GM19463 (cell line): ENCODE results near the gene PBXIP1.
A peak's percentile ranks its signal among the peaks of the same experiment; 100 is the strongest.

Experiments
- ATAC-seq: cut with Tn5 transposase; IDR thresholded peaks from one replicate; pipeline ENCODE4 v1.9.1; 2021; ENCODE audit warnings: mild to moderate bottlenecking, moderate library complexity; ENCODE audit not compliant: unreplicated experiment

The PBXIP1 gene

DNA sequence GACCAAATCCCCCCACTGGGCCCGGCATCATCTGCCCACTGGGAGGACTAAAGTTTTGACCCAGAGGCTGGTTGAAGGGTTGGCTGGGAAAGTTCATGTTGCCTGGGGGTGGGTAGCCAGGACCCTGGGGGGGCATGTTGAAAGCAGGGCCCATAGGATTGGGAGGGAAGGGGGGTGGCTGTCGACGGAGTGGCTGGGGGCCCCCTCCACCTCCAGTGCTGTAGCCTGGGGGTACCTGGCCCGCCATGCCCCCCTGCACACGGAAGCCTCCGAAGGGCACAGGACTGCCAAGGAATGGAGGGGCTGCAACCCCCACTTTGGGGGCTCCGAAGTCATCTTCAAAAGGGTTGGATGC is 3.5 kb upstream of the PBXIP1 start:
- no peak for ATAC-seq

DNA sequence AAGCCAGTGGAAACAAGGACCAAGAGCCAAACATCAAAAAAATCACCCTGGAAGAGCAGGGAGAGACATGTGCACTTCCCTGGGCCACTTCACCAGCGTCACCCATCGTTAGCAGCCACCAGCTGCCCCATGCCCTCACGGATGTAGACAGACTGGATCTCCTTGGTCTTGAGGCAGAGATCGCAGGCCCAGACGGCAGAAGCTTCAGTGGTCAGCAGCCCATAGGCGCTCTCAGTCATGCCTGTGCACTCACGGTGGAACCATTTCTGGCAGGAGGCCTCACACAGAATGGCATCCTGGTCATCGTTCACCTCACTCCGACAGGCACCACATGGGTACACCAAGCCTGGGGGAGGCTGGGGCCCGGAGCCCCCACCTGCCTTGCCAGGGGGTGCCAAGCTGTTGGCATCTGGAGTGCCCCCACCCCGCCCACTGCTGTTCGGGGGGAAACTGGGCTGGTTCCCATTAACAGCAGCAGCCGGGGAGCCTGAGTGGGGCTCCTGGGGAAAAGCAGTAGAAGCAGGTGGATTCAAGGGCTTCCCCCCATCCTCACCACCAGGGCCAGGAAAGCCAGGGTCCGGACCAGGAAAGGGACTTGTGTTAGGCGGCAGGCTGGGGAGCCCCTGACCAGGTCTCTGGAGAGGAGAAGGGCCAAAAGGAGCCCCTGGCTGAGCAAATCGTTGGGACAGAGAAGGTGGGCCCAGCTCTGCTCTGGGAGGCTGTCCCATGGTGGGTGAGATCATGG is 3.0 kb upstream of the PBXIP1 start:
- no peak for ATAC-seq

DNA sequence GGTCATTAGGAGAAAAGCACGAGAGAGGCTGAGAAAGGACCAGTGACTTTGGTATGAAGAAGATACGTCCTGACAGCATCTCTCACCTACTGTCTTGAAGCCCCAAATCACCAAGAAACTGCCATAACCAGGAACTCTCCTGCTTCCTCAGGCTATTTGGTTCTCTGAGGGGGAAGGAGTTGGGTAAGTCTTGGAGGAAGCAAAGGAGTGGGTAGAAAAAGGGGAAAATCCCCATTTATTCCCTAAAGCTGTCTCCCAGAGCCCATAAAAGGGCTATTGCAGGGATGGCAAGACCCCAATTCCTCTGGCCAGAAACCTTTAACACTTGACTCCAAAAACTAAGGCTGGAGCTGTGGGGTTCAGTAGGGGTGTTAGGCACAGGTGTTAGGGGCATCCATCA is 2.1 kb upstream of the PBXIP1 start:
- ATAC-seq: no peak

DNA sequence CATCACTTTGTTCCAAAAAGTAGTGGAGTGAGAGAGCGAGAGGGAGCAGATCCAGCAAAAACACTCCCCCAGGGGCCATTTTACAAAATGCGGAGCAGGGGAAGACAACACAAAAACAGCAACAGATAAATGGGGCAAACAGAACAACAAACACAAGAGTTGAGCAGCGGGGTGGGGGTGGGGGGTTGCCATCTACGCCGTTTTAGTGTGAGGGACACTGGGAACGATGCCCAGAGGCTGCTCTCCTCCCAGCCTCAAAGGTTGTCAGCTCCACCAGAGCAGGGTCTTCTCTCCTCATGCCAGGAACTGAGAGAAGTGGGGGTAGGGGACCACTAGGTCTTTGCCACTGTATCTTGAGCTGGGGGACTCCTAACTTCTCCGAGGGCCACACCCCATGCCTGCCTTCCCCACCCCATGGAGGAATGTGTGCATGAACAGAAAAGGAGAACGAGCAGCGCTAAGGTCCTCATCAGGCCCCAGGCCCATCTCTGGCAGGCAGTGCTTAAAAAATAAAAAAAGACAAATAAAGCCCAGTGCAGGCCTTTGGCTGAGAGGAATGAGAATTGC is 1.3 kb upstream of the PBXIP1 start:
- ATAC-seq: no peak

DNA sequence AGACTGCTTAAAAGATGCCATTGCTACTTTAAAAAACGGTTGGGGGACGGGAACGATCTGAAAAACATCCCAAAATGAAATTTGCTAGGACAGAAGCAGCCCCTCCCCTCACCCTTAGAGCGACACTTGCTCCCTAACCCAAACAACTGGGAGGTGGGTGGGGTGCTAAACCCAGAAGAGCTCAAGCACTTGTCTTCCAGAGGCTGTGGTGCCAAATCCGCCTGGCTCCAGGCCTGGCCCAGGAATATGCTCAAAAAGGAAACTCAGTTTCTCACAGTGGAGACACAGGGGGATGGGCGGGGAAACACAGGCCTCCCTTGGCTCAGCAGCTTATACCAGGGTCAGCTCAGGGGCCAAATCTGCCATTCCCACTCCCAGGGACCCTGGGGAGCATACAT is 644 bp upstream of the PBXIP1 start:
- no peak for ATAC-seq

DNA sequence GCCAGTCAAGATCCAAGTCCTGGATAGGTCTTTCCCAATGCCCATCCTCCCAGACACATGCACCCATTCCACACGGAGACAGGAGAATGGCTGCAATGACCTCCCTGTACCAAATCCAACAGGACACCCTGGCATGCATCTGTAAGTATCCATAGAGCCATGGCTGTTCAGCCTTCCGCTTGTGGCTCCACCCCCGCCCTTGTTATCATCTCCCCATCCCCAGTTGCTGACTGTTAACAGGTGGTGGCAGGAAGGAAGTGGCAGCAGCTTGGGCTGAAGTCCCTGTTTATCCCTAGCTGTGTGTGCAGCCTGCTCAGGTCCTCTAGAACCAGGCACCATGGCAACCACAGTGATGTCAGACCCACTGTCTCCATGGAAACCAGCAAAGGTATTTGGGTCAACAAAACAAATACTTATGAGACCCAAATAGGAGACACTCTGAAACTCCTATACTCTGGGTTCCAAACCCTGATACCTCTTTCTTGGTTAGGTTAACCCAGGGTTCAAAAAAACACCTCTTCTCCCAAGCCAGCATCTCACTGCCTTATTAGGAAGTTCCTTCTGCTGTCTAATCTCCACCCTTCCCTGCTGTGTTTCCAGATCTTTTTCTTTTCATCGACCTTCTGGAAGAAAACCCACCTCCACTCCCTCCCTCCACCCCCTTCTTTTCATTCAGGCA is 721 bp downstream of the PBXIP1 start:
- ATAC-seq: peak; percentile 75

DNA sequence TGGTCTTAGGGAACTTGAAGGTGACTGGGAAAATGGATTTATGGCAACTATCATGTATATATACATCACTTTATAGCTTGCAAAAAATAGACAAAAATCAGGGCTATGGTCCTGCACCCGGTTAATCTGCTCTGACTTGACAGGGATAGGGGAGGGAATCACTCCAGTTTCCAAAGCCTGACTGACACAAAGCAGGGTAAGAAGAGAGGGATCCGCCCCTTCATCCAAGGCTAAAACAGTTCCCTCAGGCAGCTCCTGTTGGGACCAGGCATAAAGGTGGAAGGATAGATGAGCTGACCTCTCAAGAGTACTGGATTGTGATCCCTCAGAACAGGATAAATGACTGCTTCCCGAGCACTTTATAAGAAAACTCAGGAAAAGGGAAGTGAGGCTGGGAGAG is 1.4 kb downstream of the PBXIP1 start:
- no peak for ATAC-seq

DNA sequence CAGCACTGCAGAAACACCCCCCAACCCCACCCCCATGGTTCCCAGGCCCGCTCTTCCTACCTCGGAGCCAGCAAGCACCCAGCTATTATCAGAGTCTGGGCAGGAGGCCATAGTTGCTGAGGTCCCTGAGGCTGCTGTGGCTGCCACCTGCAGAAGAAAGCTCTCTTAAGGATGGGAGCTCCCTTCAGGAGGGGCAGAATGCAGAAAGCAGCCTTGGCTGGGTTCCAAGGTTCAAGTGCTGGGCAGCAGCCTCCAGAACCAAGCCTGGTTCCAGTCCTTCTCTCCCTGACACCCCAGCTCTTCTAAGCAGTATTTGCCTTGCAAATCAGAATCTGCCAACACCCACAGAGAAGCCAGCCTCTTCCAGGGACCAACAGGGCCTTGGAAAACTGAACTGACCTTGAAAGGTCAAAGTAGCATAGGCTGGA is 2.3 kb downstream of the PBXIP1 start:
- ATAC-seq: no peak

DNA sequence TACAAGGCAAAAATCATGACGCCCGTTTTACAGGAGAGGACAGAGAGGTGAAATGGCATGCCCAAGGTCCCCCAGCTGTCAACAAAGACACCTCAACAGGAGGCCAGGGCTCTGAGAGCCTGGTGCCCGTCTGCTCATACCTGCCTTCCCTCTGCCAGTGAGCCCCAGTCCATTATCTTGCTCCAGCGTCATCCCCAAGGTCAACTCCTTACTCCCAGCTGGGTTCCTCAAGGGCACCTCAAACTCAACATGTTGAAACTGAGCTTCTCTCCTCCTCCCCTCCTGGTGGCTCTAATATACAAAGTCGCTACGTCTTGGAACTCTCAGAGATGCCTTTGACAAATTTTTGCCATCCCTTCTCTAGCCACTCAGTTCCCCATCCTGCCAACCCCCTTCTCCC is 3.2 kb downstream of the PBXIP1 start:
- ATAC-seq: no peak

DNA sequence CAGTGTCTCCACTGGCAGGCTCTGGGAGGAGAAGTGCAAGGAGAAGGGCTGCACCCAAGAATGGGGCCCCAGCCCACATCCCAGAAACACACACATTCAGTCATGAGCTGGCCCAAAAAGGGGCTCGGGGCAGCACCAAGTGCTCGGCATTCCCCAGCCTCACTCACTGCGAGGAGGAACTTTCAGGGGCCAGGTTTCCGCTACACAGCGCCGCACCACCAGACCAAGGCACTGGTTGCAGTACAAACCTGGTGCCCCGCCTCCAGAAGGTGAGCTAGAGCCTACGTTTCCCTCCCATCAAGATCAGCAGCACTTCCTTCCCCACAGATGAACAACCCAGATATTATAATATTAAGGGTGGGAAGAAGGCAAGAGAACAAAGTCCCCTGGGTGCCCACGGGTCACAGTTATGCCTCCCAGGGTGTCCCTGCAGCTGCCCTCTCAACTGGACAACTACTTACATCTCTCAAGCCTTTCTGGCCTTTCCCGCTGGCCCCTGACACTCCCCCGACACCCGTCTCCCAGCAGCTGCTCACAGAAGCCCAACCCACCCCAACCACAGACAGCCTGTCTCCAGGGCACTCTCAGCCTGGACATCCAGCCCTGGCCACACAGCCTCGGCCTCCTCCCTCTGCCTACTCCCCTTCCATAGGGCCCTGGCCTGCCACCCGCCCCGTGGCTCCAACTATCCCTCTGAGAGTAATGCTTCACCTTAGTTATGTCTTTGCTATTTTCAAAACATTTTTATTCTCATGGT is 3.8 kb downstream of the PBXIP1 start:
- no peak for ATAC-seq

DNA sequence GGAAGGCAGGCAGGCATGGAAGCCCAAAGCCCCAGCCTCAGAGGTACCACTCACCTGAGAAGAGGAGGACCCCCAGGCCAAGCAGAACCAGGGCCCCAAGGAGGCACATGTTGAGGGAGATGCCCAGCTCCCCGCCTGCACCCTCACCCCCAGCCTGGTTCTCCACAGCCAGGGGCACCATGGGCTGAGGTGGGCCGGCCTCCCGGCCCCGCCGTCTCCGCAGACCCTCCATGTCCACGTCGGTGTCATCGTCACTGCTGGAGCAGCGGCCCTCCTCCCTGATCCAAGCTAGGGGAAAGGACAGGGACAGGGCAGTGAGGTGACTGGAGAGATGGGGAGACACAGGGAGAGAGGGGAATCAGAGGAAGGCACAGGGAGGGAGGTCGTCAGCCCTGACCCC is 7.8 kb downstream of the PBXIP1 start:
- ATAC-seq: no peak

DNA sequence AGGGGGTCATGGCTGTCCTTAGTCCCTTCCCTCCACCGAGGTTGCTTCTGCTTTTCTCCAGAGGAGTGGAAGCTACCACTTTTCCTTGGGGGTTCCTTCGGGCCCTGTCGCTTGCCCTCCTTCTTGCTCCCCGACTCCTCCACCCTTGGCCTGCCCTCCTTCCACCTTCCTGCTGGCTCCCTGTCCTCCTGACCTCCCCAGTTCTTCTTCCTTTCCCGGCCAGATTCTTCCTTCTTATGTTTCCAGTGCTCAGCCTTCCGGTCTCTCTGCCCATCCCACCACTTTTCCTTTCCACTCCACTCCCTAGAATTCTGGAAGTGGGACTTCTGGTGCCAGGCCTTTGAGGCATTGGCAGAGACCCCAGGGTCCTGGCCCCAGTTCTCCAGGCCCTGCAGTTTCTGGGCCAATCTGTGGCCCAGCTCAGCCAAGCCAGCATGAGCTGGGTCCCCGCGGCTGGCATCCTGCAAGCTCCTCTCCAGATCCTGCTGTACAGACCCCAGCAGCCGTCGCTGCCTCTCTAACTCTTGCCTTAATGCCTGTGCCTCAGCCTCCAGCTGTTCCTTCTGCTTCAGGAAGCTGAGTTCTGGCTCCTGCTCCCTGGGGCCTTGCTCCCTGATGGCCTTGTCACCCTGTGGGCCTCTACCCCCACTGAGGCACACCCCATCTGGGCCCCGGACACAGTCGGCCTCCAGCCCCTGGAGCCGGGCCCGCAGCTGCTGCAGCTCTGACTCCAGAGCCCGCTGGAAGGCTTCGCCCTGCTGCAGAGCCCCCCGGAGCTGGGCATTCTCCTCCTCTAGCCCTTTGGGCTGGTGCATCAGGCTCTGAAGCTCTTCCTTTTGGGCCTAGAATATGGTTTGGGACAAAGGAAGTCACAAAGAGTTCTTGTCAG is 9.7 kb downstream of the PBXIP1 start:
- no peak for ATAC-seq

DNA sequence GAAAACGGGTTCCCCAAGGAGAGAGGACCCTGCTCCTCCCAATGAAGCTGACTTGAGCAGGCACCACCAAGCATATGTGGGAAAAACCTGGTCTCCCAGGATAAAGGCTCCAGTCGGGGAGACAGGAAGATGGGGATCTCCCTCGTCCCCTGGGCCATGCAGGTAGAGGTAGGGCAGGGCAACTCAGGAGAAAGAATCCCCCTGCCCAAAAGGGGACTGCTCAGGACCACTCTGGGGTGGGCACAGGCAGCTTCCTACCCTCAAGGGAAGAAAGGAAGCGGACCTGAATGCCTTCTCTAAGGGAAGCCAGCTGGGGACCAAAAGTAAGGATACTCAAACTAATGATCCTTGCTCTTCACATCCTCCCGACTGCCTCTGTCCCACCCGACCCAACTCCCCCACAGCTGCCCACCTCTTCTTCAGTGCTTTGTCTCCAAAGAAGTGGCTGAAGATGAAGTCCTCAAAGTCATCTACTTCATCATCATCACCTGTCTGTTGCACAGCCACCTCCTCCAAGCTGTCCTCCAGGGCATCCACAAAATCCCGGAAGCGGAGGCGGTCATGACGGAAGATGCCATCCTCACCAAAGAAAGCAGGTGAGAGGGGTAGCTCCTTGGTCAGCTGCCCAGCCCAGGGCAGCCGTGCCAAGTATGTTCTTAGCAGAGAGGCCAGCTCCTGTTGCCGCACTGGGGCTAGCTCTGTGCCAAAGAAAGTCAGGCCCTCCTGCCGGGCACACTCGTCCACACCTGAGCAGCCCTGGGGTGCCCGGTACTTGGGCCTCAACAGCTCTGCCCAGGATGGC is 10.5 kb downstream of the PBXIP1 start:
- no peak for ATAC-seq

DNA sequence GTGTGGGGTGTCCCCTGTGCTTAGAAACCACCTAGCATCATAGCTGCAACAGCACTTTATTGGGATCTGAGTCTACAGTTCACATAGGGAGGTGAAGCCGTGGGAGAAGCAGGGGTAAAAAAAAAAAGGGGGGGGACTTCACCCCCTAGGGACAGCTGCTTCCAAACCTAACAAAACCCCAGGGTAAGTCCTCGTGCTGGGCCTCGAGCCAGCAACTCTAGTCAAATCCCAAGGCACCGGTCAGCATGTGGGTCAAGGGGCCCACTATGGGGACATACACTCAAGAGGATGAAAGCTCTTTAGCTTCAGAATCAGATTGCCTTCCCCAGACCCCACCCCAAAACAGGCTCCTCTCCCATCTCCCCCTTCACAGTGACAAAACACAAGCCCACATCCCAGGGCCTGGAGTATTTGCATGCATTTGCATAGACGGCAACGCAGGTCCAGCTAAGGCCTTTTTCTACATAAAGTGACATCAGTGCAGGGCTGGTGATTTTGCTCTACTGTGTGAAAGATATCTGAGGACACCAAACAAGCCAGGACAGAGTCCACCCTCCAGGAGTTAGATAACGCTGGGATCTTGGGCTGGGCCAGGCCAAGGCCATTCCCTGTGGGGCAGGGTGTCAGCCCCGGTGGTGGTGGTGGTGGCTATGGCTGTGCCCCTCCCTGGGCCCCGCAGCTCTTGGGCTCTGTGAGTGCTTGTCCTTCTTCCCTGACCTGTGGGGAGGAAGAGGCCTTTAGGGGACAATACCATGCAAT is 11.3 kb downstream of the PBXIP1 start:
- ATAC-seq: no peak

DNA sequence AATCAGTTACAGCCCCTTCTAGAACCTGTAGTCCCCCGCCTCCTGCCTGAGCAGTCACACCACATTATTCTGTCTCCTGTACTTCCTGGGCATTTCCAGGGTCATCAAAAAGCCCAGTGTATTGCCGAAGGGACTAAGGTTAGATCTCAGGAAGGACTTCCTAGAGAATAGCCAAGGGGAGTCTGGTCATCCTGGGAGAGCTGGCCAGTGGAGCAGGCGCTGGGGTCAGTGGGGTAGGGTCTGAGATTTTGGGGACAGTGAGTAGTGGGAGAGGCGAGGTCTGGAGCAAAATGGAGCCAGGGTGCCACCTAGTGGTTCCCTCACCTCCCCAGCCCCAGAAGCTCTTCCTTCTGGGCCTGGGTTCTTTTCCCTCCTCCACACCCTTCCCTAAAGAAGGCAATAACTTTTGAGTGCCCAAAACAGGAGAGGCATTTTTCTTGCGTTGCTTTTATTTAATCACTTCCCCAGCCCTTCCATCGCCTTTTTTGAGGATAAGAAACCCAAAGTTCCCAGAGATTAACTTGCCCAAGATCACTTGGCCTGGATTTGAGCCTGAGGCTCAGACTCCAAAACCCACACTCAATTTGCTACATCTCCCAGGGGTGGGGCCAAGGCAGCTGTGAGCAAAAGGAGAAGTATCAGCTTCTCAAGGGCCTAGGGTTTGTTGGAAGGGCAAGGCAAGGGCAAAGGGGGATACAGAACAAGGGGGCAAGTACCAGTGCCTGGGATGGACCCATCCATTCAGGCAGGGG is 12.1 kb downstream of the PBXIP1 start:
- ATAC-seq: no peak

DNA sequence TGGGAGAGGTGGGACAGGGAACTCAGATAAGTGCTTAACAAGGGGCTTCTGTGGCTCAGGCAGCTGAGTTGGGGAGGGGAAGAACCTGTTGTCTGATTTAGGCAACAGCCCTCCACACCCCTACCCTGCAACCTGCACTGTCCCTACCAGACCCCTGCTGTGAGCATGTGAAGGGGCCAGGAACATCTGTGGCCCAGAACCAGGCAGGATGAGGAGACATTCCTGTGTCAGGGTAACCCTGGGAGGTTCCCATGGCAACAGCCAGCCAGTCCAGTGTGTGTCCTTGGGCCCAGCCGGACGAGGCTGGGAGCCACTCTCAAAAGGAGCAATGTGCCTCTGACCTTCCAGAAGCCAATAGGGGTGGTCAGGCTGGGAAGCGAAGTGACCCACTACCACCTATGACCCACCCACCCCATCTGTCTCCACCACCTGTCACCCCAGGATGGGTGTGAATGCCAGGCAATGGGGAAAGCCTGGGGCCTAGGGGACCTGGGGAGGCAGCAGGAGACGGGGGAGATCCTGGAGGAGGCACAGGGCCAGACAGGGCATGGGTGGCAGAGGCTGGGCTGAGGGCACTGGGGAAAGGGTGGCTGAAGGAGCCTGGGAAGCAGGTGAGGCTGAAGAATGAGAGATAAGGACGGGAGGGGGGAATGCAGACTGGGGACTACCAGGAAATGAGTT is 14.4 kb downstream of the PBXIP1 start:
- ATAC-seq: no peak

DNA sequence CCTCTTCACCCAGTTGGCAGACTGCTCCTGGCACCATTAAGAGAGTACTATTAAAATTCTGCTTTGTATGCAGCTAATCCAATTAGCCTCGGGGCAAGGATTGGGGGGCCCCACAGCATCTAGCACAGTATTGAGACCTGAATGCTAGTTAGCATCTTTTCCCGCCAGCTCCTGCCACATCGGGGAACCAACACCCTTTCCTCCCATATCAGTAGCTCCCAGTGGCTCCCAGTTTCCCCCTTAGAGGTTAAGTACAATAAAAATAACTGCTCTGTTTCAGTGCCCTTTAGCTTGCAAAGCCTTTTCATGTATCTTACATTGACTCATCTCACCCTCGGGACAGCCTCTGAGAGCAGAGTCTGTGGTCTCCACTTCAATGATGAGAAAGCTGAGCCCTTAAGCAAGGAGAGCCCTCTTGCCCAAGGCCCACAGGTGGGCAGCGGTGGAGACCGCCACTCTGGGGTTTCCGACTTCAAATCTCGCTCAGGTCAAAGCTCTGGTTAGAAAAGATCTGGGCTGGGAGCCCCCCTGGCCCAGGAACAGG is 15.2 kb downstream of the PBXIP1 start:
- ATAC-seq: no peak

DNA sequence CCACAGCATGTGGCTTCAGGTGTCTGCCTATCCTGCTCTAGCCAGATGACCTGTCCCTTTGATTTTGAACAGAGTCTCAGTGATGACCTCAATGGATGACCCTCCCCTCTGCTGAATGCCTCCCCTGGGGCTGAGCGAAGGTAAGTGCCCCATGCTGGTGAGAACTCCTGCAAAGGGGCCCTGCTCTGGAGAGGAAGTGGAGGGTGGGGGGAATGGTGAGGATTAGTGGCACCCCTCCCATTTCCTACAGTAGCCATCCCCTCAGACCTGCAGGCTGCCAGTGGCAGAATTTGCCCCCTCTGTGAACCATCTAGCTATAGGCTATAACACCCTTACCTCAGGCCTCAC is 15.7 kb downstream of the PBXIP1 start:
- no peak for ATAC-seq
